Measurements from ENCODE around the gene KRT9.
A peak's percentile ranks its signal among the peaks of the same experiment; 100 is the strongest.

The KRT9 gene

DNA sequence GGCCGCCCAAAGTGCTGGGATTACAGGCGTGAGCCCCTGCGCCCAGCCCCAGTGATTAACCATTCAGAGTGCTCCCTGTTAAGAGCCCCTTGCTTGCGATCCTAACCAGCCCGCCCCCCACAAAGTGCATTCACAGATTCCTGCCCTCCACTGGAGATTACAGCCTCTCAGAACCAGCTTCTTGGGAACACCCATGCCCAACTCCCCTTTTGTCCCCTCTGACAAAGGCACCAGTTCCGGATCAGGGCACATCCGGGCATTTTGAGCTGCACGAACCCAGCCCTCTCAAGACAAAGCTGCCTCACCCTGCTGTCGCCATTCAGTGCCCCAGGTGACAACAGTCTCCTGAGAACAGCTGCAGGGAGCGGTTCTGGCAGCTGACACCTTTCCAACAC, 42.9 kb downstream of the KRT9 start:
- Histone ChIP-seq H3K36me3 (ENCODE audit: control insufficient read depth, insufficient read depth, low read length) (no peaks in the 10 kb centered on the region), H3K9me3 (ENCODE audit: control insufficient read depth, low read length) (no peaks in the 10 kb centered on the region), H3K4me1 (ENCODE audit: control insufficient read depth, insufficient read depth, low read length, poor library complexity, severe bottlenecking) (peaks cover 13% of the 10 kb centered on the region), H3K4me3 (ENCODE audit: insufficient read depth, low read depth, low read length, poor library complexity, severe bottlenecking) (no peak overlapping the region), H3K27me3 (replicated peaks; ENCODE audit: control insufficient read depth, insufficient read depth, low read length, poor library complexity, severe bottlenecking) (peaks cover 26% of the 10 kb centered on the region), H3K27ac (ENCODE audit: insufficient read depth, low read length, poor library complexity, severe bottlenecking) (no peak overlapping the region)
- no peak for DNase-seq

DNA sequence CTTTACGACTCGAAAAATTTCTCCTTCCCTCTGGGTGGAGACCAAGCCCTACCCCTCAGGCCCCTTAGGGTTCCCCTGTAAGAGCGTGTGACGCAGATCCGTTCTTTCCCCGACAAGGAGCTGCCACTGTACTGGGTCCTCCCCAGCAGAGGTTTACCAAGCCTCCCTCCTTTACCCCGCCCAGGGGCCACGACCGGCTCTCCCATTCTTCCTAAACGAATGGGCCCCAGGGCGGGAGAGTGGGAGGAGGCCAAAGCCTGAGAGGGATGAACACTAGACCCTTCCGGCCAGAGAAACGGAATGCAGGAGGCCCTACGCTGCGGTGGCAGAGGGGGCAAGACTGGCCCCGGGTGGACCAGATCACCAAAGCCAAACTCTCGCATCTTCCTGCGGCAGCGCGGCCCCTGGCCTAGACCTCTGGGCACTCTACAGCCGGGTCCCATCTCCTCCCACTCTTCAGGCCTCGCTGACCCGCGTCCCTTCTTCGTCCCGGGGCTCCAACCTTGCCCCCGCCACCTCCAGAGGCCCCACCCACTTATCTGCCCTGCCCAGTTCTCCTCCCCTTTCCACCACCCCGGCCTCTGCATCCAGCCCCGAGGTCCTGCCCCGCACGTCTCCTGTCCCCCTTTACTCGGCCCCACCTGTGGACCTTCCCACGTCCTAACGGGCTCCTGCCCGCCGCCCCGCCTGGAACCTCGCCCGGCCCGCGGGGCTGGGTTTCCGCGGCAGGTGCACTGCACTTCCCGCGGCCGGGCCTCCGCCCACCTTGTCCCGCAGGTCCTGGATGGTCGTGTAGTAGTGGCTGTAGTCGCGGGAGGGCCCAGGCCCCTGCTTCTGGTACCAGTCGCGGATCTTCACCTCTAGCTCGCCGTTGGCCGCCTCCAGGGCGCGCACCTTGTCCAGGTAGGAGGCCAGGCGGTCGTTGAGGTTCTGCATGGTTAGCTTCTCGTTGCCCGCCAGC, 44.5 kb downstream of the KRT9 start:
- Histone ChIP-seq H3K27ac (ENCODE audit: insufficient read depth, low read length, poor library complexity, severe bottlenecking) (no peak overlapping the region), H3K4me3 (ENCODE audit: insufficient read depth, low read depth, low read length, poor library complexity, severe bottlenecking) (peak overlapping the region; percentile 20), H3K4me1 (ENCODE audit: control insufficient read depth, insufficient read depth, low read length, poor library complexity, severe bottlenecking) (peaks cover 13% of the 10 kb centered on the region), H3K27me3 (replicated peaks; ENCODE audit: control insufficient read depth, insufficient read depth, low read length, poor library complexity, severe bottlenecking) (peaks cover 26% of the 10 kb centered on the region), H3K36me3 (ENCODE audit: control insufficient read depth, insufficient read depth, low read length) (no peaks in the 10 kb centered on the region), H3K9me3 (ENCODE audit: control insufficient read depth, low read length) (no peaks in the 10 kb centered on the region)
- DNase-seq, result no peak

DNA sequence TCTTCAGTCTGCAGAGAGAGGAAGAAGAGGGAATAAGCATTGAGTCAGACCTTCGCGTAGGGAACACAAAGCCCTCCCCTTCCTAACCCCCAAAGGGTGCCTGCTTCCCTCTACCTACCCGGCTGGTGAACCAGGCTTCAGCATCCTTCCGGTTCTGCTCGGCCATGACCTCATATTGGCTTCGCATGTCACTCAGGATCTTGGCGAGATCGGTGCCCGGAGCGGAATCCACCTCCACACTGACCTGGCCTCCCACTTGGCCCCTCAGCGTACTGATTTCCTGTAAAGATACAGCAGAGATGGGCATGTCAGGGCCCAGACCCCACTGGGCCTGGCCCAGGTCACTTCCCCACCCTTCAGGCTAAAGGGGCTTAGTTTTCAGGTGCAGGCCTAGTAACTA, 47.6 kb downstream of the KRT9 start:
- no peaks in the 10 kb centered on the region for H3K36me3 ChIP-seq (ENCODE audit: control insufficient read depth, insufficient read depth, low read length)
- DNase-seq, result no peak
- peaks cover 19% of the 10 kb centered on the region for H3K27me3 ChIP-seq (replicated peaks; ENCODE audit: control insufficient read depth, insufficient read depth, low read length, poor library complexity, severe bottlenecking)
- peaks cover 13% of the 10 kb centered on the region for H3K4me1 ChIP-seq (ENCODE audit: control insufficient read depth, insufficient read depth, low read length, poor library complexity, severe bottlenecking)
- H3K4me3 ChIP-seq (ENCODE audit: insufficient read depth, low read depth, low read length, poor library complexity, severe bottlenecking), result no peak overlapping the region
- H3K9me3 ChIP-seq (ENCODE audit: control insufficient read depth, low read length), result no peaks in the 10 kb centered on the region
- H3K27ac ChIP-seq (ENCODE audit: insufficient read depth, low read length, poor library complexity, severe bottlenecking), result no peak overlapping the region

DNA sequence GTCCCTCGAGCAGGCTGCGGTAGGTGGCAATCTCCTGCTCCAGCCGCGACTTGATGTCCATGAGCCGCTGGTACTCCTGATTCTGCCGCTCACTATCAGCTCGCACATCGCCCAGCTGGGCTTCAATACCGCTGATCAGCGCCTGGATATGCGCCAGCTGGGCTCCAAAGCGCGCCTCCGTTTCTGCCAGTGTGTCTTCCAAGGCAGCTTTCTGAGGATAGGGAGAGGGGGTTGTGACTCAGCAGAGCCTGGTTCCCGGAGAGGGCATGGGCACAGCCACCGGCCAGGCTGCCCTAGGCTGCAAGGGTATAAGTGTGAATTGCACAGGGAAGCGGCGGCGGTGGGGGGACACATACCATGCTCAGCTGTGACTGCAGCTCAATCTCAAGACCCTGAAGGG, 48.1 kb downstream of the KRT9 start:
- H3K27ac ChIP-seq (ENCODE audit: insufficient read depth, low read length, poor library complexity, severe bottlenecking), result no peak overlapping the region
- H3K9me3 ChIP-seq (ENCODE audit: control insufficient read depth, low read length), result no peaks in the 10 kb centered on the region
- H3K4me3 ChIP-seq (ENCODE audit: insufficient read depth, low read depth, low read length, poor library complexity, severe bottlenecking), result no peak overlapping the region
- peaks cover 18% of the 10 kb centered on the region for H3K27me3 ChIP-seq (replicated peaks; ENCODE audit: control insufficient read depth, insufficient read depth, low read length, poor library complexity, severe bottlenecking)
- no peak for DNase-seq
- H3K4me1 ChIP-seq (ENCODE audit: control insufficient read depth, insufficient read depth, low read length, poor library complexity, severe bottlenecking), result peaks cover 13% of the 10 kb centered on the region
- no peaks in the 10 kb centered on the region for H3K36me3 ChIP-seq (ENCODE audit: control insufficient read depth, insufficient read depth, low read length)

DNA sequence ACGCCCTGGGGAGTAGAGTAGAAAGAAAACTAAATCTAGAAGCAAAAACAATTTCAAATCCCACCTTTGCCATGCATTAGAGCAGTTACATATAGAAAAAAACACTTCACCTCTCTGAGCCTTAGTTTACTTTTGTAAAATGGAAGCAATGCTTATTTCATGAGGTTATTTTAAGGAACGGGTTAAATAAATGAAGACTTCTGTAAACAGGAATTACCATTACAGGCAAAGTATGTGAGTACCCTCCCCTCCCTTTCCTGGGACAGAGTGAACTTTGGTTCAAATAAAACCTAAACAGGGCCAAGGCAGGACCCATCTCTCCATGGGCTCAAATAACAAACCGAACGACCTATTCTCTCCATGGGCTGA, 48.6 kb downstream of the KRT9 start:
- H3K36me3 ChIP-seq (ENCODE audit: control insufficient read depth, insufficient read depth, low read length), result no peaks in the 10 kb centered on the region
- H3K27ac ChIP-seq (ENCODE audit: insufficient read depth, low read length, poor library complexity, severe bottlenecking), result no peak overlapping the region
- H3K9me3 ChIP-seq (ENCODE audit: control insufficient read depth, low read length), result no peaks in the 10 kb centered on the region
- DNase-seq, result no peak
- H3K4me3 ChIP-seq (ENCODE audit: insufficient read depth, low read depth, low read length, poor library complexity, severe bottlenecking), result no peak overlapping the region
- peaks cover 12% of the 10 kb centered on the region for H3K27me3 ChIP-seq (replicated peaks; ENCODE audit: control insufficient read depth, insufficient read depth, low read length, poor library complexity, severe bottlenecking)
- peaks cover 12% of the 10 kb centered on the region for H3K4me1 ChIP-seq (ENCODE audit: control insufficient read depth, insufficient read depth, low read length, poor library complexity, severe bottlenecking)

DNA sequence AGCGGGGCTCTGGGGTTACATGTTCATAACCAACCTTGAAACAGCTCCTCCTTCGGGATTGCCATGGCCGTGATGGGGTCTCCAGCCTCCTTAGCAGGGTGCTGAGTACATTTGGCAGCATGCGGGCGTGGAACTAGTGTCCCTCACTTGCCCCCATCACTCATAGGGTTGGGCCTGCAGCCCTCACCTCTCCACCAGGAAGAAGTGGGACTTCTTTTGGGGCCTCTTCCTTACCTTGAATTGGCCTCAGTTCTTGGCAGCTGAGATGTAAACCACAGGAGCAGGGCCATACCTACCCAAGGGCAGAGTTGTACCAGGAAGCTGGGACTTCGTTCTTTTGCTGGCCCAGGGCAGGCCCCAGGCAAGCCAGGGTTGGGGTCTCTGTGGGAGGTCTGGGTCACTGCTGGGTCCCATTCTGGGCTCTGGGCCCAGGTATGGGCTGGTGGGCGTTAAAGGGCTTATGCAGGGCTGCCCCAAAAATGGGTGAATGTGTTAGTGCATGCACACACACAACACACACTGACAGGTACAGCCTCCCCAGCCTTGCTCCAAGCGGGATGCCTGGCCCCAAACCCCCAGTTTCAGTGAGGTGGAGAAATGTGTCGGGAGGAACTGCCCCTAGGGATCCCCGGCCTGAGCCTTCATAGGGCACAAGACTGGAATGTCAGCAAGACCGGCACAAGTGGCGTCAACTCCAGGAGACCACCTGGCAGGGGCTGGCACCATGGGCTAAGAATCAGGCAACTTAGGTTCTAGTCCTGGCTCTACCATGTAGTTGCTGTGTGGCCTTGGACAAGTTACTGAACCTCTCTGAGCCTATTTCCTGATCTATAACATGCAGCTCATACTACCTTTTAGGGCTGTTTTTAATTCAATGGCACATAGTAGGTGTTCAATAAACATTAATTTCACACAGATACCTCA, 49.3 kb downstream of the KRT9 start:
- H3K9me3 ChIP-seq (ENCODE audit: control insufficient read depth, low read length), result no peaks in the 10 kb centered on the region
- DNase-seq, result no peak
- no peak overlapping the region for H3K4me3 ChIP-seq (ENCODE audit: insufficient read depth, low read depth, low read length, poor library complexity, severe bottlenecking)
- H3K27me3 ChIP-seq (replicated peaks; ENCODE audit: control insufficient read depth, insufficient read depth, low read length, poor library complexity, severe bottlenecking), result peaks cover 5% of the 10 kb centered on the region
- peaks cover 6% of the 10 kb centered on the region for H3K4me1 ChIP-seq (ENCODE audit: control insufficient read depth, insufficient read depth, low read length, poor library complexity, severe bottlenecking)
- H3K27ac ChIP-seq (ENCODE audit: insufficient read depth, low read length, poor library complexity, severe bottlenecking), result no peak overlapping the region
- no peaks in the 10 kb centered on the region for H3K36me3 ChIP-seq (ENCODE audit: control insufficient read depth, insufficient read depth, low read length)

DNA sequence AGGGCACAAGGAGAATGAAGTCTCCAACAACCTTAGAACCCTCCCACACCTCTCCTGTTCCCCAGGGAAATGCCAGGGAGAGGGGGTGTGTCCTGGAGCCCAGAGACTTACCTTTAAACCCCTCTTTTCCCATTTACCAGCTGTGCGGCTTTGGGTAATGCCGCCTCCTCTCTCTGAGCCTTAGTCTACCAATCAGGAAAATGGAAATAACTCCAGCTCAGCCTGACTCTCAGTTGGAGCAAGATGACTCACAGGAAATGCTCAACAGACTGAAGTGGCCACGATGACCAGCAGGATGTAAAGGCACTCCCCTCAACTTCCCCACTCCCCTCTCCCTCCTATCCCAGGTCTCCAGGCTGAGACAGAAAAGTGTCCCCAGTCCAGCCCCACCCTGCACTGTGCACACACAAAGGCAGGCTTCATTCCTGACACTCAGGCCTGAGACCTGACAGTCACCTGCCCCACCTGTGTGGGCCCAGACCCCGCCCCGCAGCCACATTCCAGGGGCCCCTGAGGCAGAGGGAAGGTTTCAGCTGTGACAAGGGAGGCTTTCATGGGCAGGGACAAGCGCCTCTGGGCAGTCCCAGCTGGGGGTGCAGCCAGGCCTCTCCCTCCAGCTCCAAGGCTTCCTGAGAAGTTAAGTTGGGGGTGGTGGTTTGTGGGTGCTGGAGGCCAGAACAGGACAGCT, 50.1 kb downstream of the KRT9 start:
- Histone ChIP-seq H3K4me3 (ENCODE audit: insufficient read depth, low read depth, low read length, poor library complexity, severe bottlenecking) (no peak overlapping the region), H3K9me3 (ENCODE audit: control insufficient read depth, low read length) (no peaks in the 10 kb centered on the region), H3K36me3 (ENCODE audit: control insufficient read depth, insufficient read depth, low read length) (no peaks in the 10 kb centered on the region), H3K4me1 (ENCODE audit: control insufficient read depth, insufficient read depth, low read length, poor library complexity, severe bottlenecking) (no peaks in the 10 kb centered on the region), H3K27ac (ENCODE audit: insufficient read depth, low read length, poor library complexity, severe bottlenecking) (no peak overlapping the region), H3K27me3 (replicated peaks; ENCODE audit: control insufficient read depth, insufficient read depth, low read length, poor library complexity, severe bottlenecking) (no peaks in the 10 kb centered on the region)
- no peak for DNase-seq

DNA sequence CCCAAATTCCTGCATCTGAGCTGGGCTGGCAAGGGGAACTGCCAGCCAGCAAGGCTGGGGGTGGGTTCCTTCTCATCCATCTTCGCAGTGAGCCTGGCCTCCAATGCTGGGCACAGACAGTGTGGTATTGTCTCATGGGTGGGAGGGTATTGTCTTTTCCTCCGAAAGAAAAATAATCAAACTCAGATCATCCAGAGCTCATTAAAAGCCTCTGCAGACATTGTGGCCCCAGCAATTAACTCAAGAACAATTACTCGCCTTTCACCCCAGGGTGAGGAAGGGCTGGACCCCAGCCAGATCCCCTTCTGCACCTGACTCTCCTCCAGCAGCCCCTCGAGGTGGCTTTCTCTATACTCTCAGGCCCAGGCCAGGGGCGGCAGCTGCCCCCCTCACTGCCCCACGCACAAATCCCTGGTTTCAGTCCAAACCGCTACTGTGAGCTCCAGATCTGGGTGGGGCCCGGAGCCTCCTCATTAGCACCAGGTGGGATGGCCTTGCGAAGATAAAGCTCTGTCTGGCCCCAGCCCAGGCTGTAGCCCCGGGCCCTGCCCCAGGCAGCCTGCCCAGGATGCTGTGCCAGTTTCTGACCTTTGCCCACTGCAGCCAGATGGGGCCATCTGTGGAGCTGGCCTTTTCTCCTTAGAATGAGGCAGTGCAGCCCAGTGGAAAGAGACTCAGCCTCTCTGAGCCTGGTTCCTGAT, 50.9 kb downstream of the KRT9 start:
- no peak overlapping the region for H3K4me3 ChIP-seq (ENCODE audit: insufficient read depth, low read depth, low read length, poor library complexity, severe bottlenecking)
- no peaks in the 10 kb centered on the region for H3K27me3 ChIP-seq (replicated peaks; ENCODE audit: control insufficient read depth, insufficient read depth, low read length, poor library complexity, severe bottlenecking)
- H3K9me3 ChIP-seq (ENCODE audit: control insufficient read depth, low read length), result no peaks in the 10 kb centered on the region
- H3K36me3 ChIP-seq (ENCODE audit: control insufficient read depth, insufficient read depth, low read length), result no peaks in the 10 kb centered on the region
- no peak overlapping the region for H3K27ac ChIP-seq (ENCODE audit: insufficient read depth, low read length, poor library complexity, severe bottlenecking)
- DNase-seq, result no peak
- no peaks in the 10 kb centered on the region for H3K4me1 ChIP-seq (ENCODE audit: control insufficient read depth, insufficient read depth, low read length, poor library complexity, severe bottlenecking)

DNA sequence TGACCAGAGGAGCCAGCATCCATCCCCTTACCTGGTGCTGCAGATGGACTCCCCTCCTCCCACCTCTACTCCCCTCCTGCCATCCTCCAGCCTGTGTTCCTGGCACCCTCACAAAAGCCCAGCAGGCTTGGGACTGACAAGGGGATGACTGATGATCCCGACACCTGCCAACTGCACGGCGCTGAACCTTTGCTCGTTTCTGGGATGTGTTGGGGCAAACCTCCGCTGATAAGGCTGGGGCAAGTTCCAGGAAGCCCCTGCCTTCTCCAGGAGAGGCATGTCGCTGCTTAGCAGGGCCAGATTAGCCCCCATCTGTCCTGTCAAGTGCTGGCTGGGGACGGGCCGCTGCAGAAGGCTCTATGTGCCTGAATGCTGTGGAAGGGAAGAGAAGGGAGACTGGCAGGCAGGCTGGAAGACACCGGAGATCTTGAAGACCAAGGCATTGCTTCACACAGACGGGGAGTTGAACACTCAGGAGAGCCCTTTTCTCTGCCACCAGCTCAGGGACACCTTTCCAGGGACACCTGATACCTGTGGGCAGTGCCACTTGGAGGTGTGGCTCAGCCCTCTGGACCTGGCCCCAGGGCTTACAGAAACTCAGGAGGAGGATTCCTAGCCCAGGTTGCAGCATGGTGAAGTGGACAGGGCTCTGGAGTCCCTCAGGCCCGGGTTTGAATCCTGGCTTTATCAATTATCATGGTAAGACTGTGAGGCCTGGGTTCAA, 52.2 kb downstream of the KRT9 start:
- no peak for DNase-seq
- Histone ChIP-seq H3K36me3 (ENCODE audit: control insufficient read depth, insufficient read depth, low read length) (no peaks in the 10 kb centered on the region), H3K4me3 (ENCODE audit: insufficient read depth, low read depth, low read length, poor library complexity, severe bottlenecking) (no peak overlapping the region), H3K27me3 (replicated peaks; ENCODE audit: control insufficient read depth, insufficient read depth, low read length, poor library complexity, severe bottlenecking) (no peaks in the 10 kb centered on the region), H3K9me3 (ENCODE audit: control insufficient read depth, low read length) (no peaks in the 10 kb centered on the region), H3K27ac (ENCODE audit: insufficient read depth, low read length, poor library complexity, severe bottlenecking) (no peak overlapping the region), H3K4me1 (ENCODE audit: control insufficient read depth, insufficient read depth, low read length, poor library complexity, severe bottlenecking) (no peaks in the 10 kb centered on the region)
